GM06990 (cell line): Measurements from ENCODE around the gene SIDT1.

Experiments used
- DNase-seq: peaks from one replicate; pipeline ENCODE4 v3.0.0-alpha.2; 2011; ENCODE audit not compliant: insufficient read length; ENCODE audit errors: extremely low read depth
- H3K27me3 ChIP-seq: replicated peaks from 2 replicates; pipeline ENCODE4 v1.6.0; 2011; ENCODE audit warnings: low read length; ENCODE audit not compliant: control insufficient read depth, insufficient read depth
- H3K36me3 ChIP-seq: 2 replicates; pipeline ENCODE4 v1.5.1; 2011; ENCODE audit warnings: low read length; ENCODE audit not compliant: control insufficient read depth, insufficient read depth
- H3K4me3 ChIP-seq: replicated peaks from 2 replicates; pipeline ENCODE4 v1.5.1; 2011; ENCODE audit warnings: low read depth, mild to moderate bottlenecking, control low read depth, low read length
- TF ChIP-seq, protein P1 (sequence below): IDR thresholded peaks from 2 replicates; pipeline ENCODE4 v1.5.1; 2011; ENCODE audit warnings: low read length, control low read depth, mild to moderate bottlenecking, inconsistent platforms; ENCODE audit not compliant: insufficient read depth, poor library complexity, severe bottlenecking

SIDT1 gene

DNA sequence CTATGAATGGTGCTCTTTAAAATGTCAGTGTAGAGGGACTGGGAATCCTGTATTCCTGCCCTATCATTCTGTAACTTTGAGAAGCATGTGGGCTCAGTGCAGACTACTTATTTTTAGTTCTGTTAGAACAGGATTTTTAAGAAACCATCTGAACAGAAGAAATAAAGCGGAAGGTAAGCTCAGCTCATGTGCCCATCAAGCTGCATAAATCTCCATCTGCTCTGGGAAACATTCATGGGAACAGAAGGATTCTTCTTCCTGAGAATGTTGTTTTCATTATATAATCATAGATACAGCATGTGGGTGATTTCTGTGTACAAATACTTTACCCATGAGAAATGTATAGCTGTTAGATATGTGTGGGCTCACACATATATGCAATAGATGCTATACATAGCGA, 69.9 kb downstream of the SIDT1 start:
- DNase-seq, result no peak
- no peaks in the 10 kb centered on the region for H3K27me3 ChIP-seq

GRCh38 chr3:113602836-113603235, 70.5 kb downstream of the SIDT1 start:
- peaks cover 8% of the 10 kb centered on the region for H3K36me3 ChIP-seq
- no peak overlapping the region for H3K4me3 ChIP-seq
- no peak for DNase-seq
- TF ChIP-seq, protein P1, sequence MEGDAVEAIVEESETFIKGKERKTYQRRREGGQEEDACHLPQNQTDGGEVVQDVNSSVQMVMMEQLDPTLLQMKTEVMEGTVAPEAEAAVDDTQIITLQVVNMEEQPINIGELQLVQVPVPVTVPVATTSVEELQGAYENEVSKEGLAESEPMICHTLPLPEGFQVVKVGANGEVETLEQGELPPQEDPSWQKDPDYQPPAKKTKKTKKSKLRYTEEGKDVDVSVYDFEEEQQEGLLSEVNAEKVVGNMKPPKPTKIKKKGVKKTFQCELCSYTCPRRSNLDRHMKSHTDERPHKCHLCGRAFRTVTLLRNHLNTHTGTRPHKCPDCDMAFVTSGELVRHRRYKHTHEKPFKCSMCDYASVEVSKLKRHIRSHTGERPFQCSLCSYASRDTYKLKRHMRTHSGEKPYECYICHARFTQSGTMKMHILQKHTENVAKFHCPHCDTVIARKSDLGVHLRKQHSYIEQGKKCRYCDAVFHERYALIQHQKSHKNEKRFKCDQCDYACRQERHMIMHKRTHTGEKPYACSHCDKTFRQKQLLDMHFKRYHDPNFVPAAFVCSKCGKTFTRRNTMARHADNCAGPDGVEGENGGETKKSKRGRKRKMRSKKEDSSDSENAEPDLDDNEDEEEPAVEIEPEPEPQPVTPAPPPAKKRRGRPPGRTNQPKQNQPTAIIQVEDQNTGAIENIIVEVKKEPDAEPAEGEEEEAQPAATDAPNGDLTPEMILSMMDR, result no peak
- H3K27me3 ChIP-seq, result no peaks in the 10 kb centered on the region

More for the DNA sequence above, 69.9 kb downstream of the SIDT1 start:
- Histone ChIP-seq H3K4me3 (no peak overlapping the region), H3K36me3 (peaks cover 8% of the 10 kb centered on the region)
- TF ChIP-seq, protein P1, result no peak

GRCh38 chr3:113606539-113607218, 74.3 kb downstream of the SIDT1 start:
- TF ChIP-seq, protein P1, result no peak
- Histone ChIP-seq H3K27me3 (no peaks in the 10 kb centered on the region), H3K4me3 (no peak overlapping the region), H3K36me3 (peaks cover 23% of the 10 kb centered on the region)
- DNase-seq, result peak; percentile 41

DNA sequence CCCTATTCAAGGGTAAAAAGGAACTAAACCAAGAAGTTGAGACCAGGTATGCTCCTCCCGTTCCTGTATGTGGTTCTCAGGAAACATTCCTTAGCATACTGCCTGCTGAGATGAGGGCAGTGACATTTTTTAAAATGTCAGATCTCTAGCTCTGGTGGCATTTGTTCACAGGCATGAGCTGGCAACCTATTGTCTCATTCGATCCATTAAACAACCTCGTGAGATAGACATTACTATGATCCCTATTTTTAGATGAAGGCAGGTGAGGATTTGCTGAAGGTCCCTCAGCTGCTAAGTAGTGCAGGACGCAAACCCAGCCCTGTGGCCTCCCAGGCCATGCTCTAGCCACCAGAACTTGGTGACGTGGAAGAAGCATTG, 74.9 kb downstream of the SIDT1 start:
- peaks cover 26% of the 10 kb centered on the region for H3K36me3 ChIP-seq
- no peaks in the 10 kb centered on the region for H3K27me3 ChIP-seq
- TF ChIP-seq, protein P1, result no peak
- H3K4me3 ChIP-seq, result no peak overlapping the region
- no peak for DNase-seq

DNA sequence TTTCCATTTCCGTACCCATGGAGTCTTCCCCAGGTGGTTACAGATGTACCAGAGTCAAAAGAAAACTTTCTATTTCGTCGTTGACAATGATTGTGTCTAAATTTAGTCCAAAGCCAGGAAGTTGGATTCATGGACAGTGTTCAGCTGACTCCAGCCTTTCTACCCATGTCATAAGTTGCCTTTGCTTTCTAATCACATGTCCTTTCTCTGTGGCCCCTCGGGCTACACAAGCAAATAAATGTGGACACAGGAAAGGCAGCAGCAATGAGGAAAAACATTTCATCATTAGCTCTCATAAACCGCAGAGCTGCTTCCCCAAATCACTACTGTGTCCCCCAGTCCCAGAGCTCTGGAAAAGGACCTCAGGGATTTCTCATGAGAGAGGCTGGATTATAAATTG, 82.0 kb downstream of the SIDT1 start:
- Histone ChIP-seq H3K27me3 (no peaks in the 10 kb centered on the region), H3K36me3 (peaks cover 21% of the 10 kb centered on the region), H3K4me3 (no peak overlapping the region)
- TF ChIP-seq, protein P1, result no peak
- no peak for DNase-seq

GRCh38 chr3:113615976-113616375, 83.6 kb downstream of the SIDT1 start:
- TF ChIP-seq, protein P1, result no peak
- Histone ChIP-seq H3K4me3 (no peak overlapping the region), H3K27me3 (no peaks in the 10 kb centered on the region), H3K36me3 (peaks cover 24% of the 10 kb centered on the region)
- no peak for DNase-seq
